Body of pancreas (tissue), 4 donors: ENCODE data around the gene ORMDL2.
"Not testable (repeated sequence)": the region's sequence is repeated elsewhere in the genome, so short reads cannot be mapped to it uniquely, and the experiment has no call there.

Experiments used
- CTCF ChIP-seq, 7 experiments: fragments of 450-650 bp in 4 of 7; fragments of 200-600 bp in 3 of 7; sonication (generic) in 3 of 7; IDR thresholded peaks; one replicate each; pipeline ENCODE4 v1.5.1; 2016 to 2019; ENCODE audit warnings: antibody characterized with exemption in 7 of 7
- POLR2A ChIP-seq, 3 donors: fragments of 450-650 bp; IDR thresholded peaks; one replicate each; pipeline ENCODE4 v1.6.1; 2016; ENCODE audit warnings: antibody characterized with exemption in 3 of 3, mild to moderate bottlenecking in 2 of 3

GRCh38 chr12:55862931-55863330, 45.1 kb downstream of the ORMDL2 start:
- not testable (repeated sequence) for TF ChIP-seq POLR2A, CTCF (IDR thresholded peaks at IDR 0.05)
